ENCODE data around the gene ARHGEF40. TPM values are rescaled to one million over a fixed set of nuclear protein-coding genes. Genes with fewer than 3 reads are reported as not detected.
A peak's percentile ranks its signal among the peaks of the same experiment; 100 is the strongest.

Gene ARHGEF40
- total and polyA plus RNA-seq, 8 donors = 34.7 to 97.3 (median 80.1) TPM

DNA sequence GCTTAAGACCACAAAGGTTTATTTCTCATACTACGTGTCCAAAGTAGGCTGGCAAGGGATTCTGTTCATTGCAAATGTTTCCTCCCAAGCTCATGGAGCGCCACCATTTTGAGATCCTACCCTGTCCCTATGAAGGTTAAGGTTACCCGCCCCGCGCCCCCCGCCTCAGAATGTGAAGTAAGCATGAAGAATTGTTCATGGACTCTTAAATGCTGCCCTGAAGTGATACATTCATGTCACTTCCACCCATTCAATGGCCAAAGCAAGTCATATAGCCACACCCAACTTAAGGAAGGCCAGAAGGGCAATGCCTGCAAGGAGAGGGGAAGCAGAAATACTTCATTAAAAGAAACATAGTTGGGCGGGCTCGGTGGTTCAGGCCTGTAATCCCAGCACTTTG, 35.0 kb downstream of the ARHGEF40 start:
- TF ChIP-seq, protein P1, sequence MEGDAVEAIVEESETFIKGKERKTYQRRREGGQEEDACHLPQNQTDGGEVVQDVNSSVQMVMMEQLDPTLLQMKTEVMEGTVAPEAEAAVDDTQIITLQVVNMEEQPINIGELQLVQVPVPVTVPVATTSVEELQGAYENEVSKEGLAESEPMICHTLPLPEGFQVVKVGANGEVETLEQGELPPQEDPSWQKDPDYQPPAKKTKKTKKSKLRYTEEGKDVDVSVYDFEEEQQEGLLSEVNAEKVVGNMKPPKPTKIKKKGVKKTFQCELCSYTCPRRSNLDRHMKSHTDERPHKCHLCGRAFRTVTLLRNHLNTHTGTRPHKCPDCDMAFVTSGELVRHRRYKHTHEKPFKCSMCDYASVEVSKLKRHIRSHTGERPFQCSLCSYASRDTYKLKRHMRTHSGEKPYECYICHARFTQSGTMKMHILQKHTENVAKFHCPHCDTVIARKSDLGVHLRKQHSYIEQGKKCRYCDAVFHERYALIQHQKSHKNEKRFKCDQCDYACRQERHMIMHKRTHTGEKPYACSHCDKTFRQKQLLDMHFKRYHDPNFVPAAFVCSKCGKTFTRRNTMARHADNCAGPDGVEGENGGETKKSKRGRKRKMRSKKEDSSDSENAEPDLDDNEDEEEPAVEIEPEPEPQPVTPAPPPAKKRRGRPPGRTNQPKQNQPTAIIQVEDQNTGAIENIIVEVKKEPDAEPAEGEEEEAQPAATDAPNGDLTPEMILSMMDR (IDR thresholded peaks at IDR 0.05) = no peak
- H3K36me3 ChIP-seq = no peaks in the 10 kb centered on the region
- DNase-seq = no peak
- H3K9me3 ChIP-seq = no peaks in the 10 kb centered on the region
- no peaks in the 10 kb centered on the region for H3K27me3 ChIP-seq
- no peak for ATAC-seq
- intact Hi-C loops (cut with DNase I) = no loop called here
- H3K4me3 ChIP-seq = peak overlapping the region in 1 of 2 donors; percentile 71
- peak overlapping the region; percentile 97 to 98 for H3K27ac ChIP-seq
- peaks cover 19 to 42% of the 10 kb centered on the region in 2 donors for H3K4me1 ChIP-seq

DNA sequence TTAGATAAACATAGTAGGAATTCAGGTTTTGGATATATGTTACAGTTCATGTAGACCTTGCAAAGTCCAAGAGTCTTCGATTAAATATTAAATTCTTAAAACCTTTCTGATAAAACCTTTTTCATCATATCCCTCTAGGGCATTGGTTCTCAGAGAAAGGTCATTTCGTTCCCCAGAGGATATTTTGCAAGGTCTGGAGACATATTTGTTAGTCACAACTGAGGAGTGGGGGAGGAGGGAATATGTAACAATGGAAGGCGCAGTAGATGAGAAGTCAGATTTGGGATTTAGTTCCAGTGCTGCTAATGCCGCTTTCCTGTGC, 36.0 kb downstream of the ARHGEF40 start:
- TF ChIP-seq, protein P1 (IDR thresholded peaks at IDR 0.05) = no peak
- intact Hi-C loops (cut with DNase I) = no loop called here
- peak overlapping the region; percentile 97 to 98 for H3K27ac ChIP-seq
- H3K9me3 ChIP-seq = no peaks in the 10 kb centered on the region
- ATAC-seq (no peak), DNase-seq (no peak)
- H3K4me1 ChIP-seq = peaks cover 19 to 42% of the 10 kb centered on the region in 2 donors
- H3K27me3 ChIP-seq = no peaks in the 10 kb centered on the region
- no peaks in the 10 kb centered on the region for H3K36me3 ChIP-seq
- H3K4me3 ChIP-seq = no peak overlapping the region

DNA sequence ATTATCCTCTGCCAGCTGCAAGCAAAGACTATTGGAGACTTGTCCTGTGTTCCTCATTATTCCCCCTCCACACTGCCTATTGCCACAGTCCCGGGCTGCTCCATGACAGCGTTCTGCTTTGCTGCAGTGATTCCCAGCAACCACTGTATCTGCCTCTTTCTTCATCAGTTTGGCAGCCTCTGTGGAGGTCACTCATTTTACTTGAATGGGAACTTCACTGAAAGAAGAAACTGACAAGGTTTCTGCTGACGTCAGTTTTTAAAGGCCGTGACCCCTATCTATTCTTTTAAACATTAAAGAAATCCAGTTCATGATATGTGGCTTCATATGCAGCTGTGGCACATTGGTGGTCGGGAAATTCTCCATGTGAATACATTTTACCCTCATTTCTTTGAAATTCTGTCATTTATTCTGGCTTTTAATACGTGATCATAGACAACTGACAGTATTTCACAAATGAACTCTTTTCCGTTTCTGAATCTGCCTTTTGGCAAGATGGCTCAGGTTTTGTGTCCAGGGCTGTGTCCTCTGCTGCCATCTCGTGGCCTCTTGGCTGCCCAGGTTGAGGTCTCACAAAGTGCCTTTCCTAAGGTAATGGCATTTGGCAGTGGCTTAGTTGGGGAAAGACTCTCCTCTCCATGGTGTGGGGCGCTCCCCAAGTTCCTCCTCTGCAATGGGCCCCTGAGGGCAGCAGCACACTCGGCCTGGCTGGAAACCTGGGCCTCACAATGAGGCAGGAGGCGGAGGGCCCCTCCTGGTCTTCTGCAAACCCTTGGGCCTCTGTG, 36.6 kb downstream of the ARHGEF40 start:
- Histone ChIP-seq H3K9me3 (no peaks in the 10 kb centered on the region), H3K36me3 (no peaks in the 10 kb centered on the region), H3K27me3 (no peaks in the 10 kb centered on the region), H3K4me3 (no peak overlapping the region), H3K27ac (peak overlapping the region; percentile 97 to 98), H3K4me1 (peaks cover 19 to 42% of the 10 kb centered on the region in 2 donors)
- ATAC-seq = peak; percentile 35
- intact Hi-C loops (cut with DNase I) = no loop called here
- TF ChIP-seq, protein P1 (IDR thresholded peaks at IDR 0.05) = peak; percentile 75 to 79
- peak; percentile 68 to 87 (median 85) for DNase-seq

DNA sequence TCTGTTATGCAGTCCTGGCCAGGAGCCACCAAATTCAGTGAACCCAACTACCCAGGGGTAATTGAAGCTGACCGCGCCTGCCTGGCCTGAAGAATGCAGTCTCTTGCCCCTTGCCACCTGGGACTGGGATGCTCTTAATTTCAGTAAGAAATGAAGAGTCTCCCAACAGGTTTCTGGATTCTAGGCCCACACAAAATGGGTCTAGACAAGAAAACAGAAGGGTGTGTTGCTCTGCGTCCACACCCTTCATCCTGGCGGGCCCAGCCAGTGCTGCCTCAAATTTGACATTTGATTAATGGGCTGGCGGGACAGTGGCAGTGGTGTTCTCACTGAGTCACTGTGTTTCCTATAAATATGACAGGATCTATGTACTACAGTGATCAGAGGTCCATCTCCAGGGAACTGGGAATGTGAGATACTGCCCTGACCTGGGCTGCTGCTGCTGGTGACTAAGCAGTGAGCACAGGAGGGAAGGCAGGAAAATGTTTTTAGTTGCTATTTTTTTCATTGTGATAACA, 37.2 kb downstream of the ARHGEF40 start:
- H3K27me3 ChIP-seq = no peaks in the 10 kb centered on the region
- H3K36me3 ChIP-seq = no peaks in the 10 kb centered on the region
- H3K4me3 ChIP-seq = no peak overlapping the region
- ATAC-seq (no peak), DNase-seq (no peak)
- peaks cover 19 to 42% of the 10 kb centered on the region in 2 donors for H3K4me1 ChIP-seq
- H3K9me3 ChIP-seq = no peaks in the 10 kb centered on the region
- TF ChIP-seq, protein P1 (IDR thresholded peaks at IDR 0.05) = no peak
- intact Hi-C loops (cut with DNase I) = no loop called here
- peak overlapping the region; percentile 97 to 98 for H3K27ac ChIP-seq

DNA sequence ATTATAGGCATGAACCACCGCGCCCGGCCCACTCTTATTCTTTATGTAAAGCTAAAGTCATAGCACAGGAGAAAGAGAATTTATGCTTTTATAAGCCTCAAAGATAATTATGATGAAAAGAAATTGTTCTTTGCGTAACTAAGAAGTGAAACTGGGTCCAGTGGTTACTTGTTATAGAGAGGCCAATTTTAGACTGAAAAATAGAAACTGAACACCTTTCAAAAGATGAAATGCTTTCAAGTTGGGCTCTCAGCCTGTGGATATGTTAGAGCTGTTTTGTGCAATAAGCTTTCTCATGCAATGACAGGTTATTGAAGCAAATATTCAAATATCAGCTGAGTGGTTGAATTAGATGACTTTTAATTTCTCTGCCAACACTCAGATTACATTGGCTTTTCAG, 38.7 kb downstream of the ARHGEF40 start:
- Histone ChIP-seq H3K36me3 (no peaks in the 10 kb centered on the region), H3K9me3 (no peaks in the 10 kb centered on the region), H3K27me3 (no peaks in the 10 kb centered on the region), H3K4me1 (peaks cover 19 to 34% of the 10 kb centered on the region in 2 donors), H3K4me3 (no peak overlapping the region), H3K27ac (no peak overlapping the region)
- ATAC-seq = no peak
- intact Hi-C loops (cut with DNase I) = no loop called here
- DNase-seq = no peak
- TF ChIP-seq, protein P1 (IDR thresholded peaks at IDR 0.05) = no peak

Measured in left lung (tissue), 10 donors.